ENCODE results near the gene TOMM40.
"Not testable (repeated sequence)": the region's sequence is repeated elsewhere in the genome, so short reads cannot be mapped to it uniquely, and the experiment has no call there.

The TOMM40 gene

DNA sequence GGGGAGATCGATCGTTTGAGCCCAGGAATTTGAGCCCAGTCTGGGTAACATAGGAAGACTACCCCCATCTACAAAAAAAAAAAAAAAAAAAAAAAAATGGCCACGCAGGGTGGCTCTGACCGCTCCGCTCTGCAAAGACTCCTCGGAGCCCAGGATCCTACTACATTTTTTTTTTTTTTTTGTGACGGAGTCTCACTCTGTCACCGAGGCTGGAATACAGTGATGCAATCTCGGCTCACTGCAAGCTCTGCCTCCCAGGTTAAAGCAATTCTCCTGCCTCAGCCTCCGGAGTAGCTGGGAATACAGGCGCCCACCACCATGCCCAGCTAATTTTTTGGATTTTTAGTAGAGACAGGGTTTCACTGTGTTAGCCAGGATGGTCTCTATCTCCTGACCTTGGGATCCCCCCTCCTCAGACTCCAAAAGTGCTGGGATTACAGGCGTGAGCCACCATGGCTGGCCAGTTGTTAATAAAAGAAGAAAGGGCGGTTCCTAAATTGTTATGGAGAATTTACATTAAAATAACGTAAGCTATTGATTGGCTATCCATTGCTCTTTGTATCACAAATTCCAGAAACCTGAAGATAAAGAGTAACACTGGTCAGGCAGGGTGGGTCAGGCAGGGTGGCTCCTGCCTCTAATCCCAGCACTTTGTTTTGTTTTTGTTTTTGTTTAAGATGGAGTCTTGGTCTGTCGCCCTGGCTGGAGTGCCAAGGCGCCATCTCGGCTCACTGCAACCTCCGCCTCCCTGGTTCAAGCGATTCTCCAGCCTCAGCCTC, 8.2 kb upstream of the TOMM40 start:
- H3K36me3 ChIP-seq (replicated peaks in 1 of 2; ENCODE audit: control insufficient read depth in 2 of 2, insufficient read depth in 2 of 2, low read length in 2 of 2), result peaks cover 50 to 69% of the 10 kb centered on the region in 2 donors
- not testable (repeated sequence) for H3K9ac ChIP-seq (ENCODE audit: low read depth, low read length, poor library complexity); H4K91ac ChIP-seq (ENCODE audit: low read depth, low read length, poor library complexity); H2BK15ac ChIP-seq (ENCODE audit: low read length); H2BK120ac ChIP-seq (ENCODE audit: low read depth, low read length); H4K8ac ChIP-seq (ENCODE audit: low read depth, low read length); H3K23ac ChIP-seq (ENCODE audit: low read depth, low read length, poor library complexity); H3K4me2 ChIP-seq (ENCODE audit: insufficient read depth, low read length, poor library complexity, severe bottlenecking); H3K4ac ChIP-seq (ENCODE audit: low read length); H2BK12ac ChIP-seq (ENCODE audit: low read length); H3K4me3 ChIP-seq (ENCODE audit: low read length in 2 of 2); H2AK5ac ChIP-seq (ENCODE audit: low read depth, low read length); H2BK5ac ChIP-seq (ENCODE audit: low read length); H3K14ac ChIP-seq (ENCODE audit: low read length); H3K4me1 ChIP-seq (ENCODE audit: control insufficient read depth in 2 of 2, insufficient read depth in 1 of 2, low read depth in 1 of 2, low read length in 2 of 2); H3K27me3 ChIP-seq (ENCODE audit: control insufficient read depth in 3 of 3, insufficient read depth in 3 of 3, low read depth in 1 of 3, low read length in 3 of 3); H3K79me1 ChIP-seq (ENCODE audit: low read depth, low read length); H3K18ac ChIP-seq (ENCODE audit: low read length); H2AFZ ChIP-seq (ENCODE audit: low read length); H3K27ac ChIP-seq (replicated peaks; ENCODE audit: low read length); DNase-seq (ENCODE audit: low spot score); H3K9me3 ChIP-seq (replicated peaks in 1 of 2; ENCODE audit: control insufficient read depth in 2 of 2, insufficient read depth in 1 of 2, low read depth in 1 of 2, low read length in 2 of 2)
- WGBS, 2 donors (ENCODE audit: extremely low coverage in 2 of 2, insufficient read length in 2 of 2, insufficient replicate concordance in 1 of 2), result no CpG with 5 or more reads among the region's 19 CpGs

DNA sequence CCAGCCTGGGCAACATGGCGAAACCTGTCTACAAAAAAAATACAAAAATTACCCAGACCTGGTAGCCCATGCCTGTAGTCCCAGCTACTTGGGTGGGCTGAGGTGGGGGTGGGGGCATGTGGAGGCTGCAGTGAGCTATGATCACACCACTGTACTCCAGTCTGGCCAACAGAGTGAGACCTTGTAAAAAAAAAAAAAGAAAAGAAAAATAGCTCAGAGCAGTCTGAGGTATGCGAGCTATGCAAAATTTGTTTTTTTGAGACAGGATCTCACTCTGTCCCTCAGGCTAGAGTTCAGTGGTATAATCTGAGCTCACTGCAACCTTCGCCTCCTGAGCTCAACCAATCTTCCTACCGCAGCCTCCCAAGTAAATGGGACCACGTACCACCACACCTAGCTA, 7.1 kb upstream of the TOMM40 start:
- no peak overlapping the region for H2BK5ac ChIP-seq (ENCODE audit: low read length)
- no peak overlapping the region for H4K91ac ChIP-seq (ENCODE audit: low read depth, low read length, poor library complexity)
- no peaks in the 10 kb centered on the region for H3K9me3 ChIP-seq (replicated peaks in 1 of 2; ENCODE audit: control insufficient read depth in 2 of 2, insufficient read depth in 1 of 2, low read depth in 1 of 2, low read length in 2 of 2)
- H3K9ac ChIP-seq (ENCODE audit: low read depth, low read length, poor library complexity), result no peak overlapping the region
- peaks cover 5% of the 10 kb centered on the region for H3K79me1 ChIP-seq (ENCODE audit: low read depth, low read length)
- H3K4me2 ChIP-seq (ENCODE audit: insufficient read depth, low read length, poor library complexity, severe bottlenecking), result no peak overlapping the region
- no peaks in the 10 kb centered on the region for H3K27me3 ChIP-seq (ENCODE audit: control insufficient read depth in 3 of 3, insufficient read depth in 3 of 3, low read depth in 1 of 3, low read length in 3 of 3)
- H3K23ac ChIP-seq (ENCODE audit: low read depth, low read length, poor library complexity), result no peak overlapping the region
- H2AFZ ChIP-seq (ENCODE audit: low read length), result no peak overlapping the region
- H3K4ac ChIP-seq (ENCODE audit: low read length), result no peak overlapping the region
- H3K14ac ChIP-seq (ENCODE audit: low read length), result no peak overlapping the region
- no peak overlapping the region for H3K4me3 ChIP-seq (ENCODE audit: low read length in 2 of 2)
- H4K8ac ChIP-seq (ENCODE audit: low read depth, low read length), result no peak overlapping the region
- H3K18ac ChIP-seq (ENCODE audit: low read length), result no peak overlapping the region
- no peak overlapping the region for H2BK120ac ChIP-seq (ENCODE audit: low read depth, low read length)
- peaks cover 48 to 68% of the 10 kb centered on the region in 2 donors for H3K36me3 ChIP-seq (replicated peaks in 1 of 2; ENCODE audit: control insufficient read depth in 2 of 2, insufficient read depth in 2 of 2, low read length in 2 of 2)
- no peak overlapping the region for H3K27ac ChIP-seq (replicated peaks; ENCODE audit: low read length)
- H2BK15ac ChIP-seq (ENCODE audit: low read length), result no peak overlapping the region
- H2AK5ac ChIP-seq (ENCODE audit: low read depth, low read length), result no peak overlapping the region
- H2BK12ac ChIP-seq (ENCODE audit: low read length), result no peak overlapping the region
- no peaks in the 10 kb centered on the region for H3K4me1 ChIP-seq (ENCODE audit: control insufficient read depth in 2 of 2, insufficient read depth in 1 of 2, low read depth in 1 of 2, low read length in 2 of 2)
- no CpG with 5 or more reads among the region's 5 CpGs for WGBS, 2 donors (ENCODE audit: extremely low coverage in 2 of 2, insufficient read length in 2 of 2, insufficient replicate concordance in 1 of 2)
- DNase-seq (ENCODE audit: low spot score), result no peak

DNA sequence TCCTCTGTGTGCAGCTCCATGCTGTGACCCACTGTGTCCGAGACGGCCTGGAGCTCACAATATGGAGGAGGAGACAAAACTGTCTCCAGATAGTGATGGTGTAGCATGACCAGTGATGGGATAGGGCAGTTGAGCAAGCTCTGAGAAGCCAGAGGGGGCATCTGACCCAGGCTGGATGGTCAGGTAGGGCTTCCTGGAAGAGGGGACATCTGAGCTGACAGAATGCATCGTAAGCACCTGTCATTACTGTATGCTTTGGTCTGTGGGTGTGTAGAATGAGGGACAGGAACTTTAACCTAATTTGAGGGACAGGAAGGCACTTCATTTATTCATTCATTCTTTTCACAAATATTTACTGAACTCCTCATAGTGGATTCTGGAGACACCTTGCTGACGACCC, 6.5 kb upstream of the TOMM40 start:
- Histone ChIP-seq H2BK120ac (ENCODE audit: low read depth, low read length) (no peak overlapping the region), H2AK5ac (ENCODE audit: low read depth, low read length) (no peak overlapping the region), H3K4me2 (ENCODE audit: insufficient read depth, low read length, poor library complexity, severe bottlenecking) (no peak overlapping the region), H2BK15ac (ENCODE audit: low read length) (no peak overlapping the region), H2BK12ac (ENCODE audit: low read length) (no peak overlapping the region), H3K79me1 (ENCODE audit: low read depth, low read length) (peaks cover 3% of the 10 kb centered on the region), H4K91ac (ENCODE audit: low read depth, low read length, poor library complexity) (no peak overlapping the region), H3K14ac (ENCODE audit: low read length) (no peak overlapping the region), H3K4ac (ENCODE audit: low read length) (no peak overlapping the region), H3K4me3 (ENCODE audit: low read length in 2 of 2) (no peak overlapping the region), H3K27me3 (ENCODE audit: control insufficient read depth in 3 of 3, insufficient read depth in 3 of 3, low read depth in 1 of 3, low read length in 3 of 3) (no peaks in the 10 kb centered on the region), H2BK5ac (ENCODE audit: low read length) (no peak overlapping the region), H3K27ac (replicated peaks; ENCODE audit: low read length) (no peak overlapping the region), H3K9me3 (replicated peaks in 1 of 2; ENCODE audit: control insufficient read depth in 2 of 2, insufficient read depth in 1 of 2, low read depth in 1 of 2, low read length in 2 of 2) (no peaks in the 10 kb centered on the region), H3K4me1 (ENCODE audit: control insufficient read depth in 2 of 2, insufficient read depth in 1 of 2, low read depth in 1 of 2, low read length in 2 of 2) (peaks cover 0 to under 1% of the 10 kb centered on the region in 2 donors), H3K36me3 (replicated peaks in 1 of 2; ENCODE audit: control insufficient read depth in 2 of 2, insufficient read depth in 2 of 2, low read length in 2 of 2) (peaks cover 45 to 64% of the 10 kb centered on the region in 2 donors), H2AFZ (ENCODE audit: low read length) (no peak overlapping the region), H3K9ac (ENCODE audit: low read depth, low read length, poor library complexity) (no peak overlapping the region), H3K18ac (ENCODE audit: low read length) (no peak overlapping the region), H4K8ac (ENCODE audit: low read depth, low read length) (no peak overlapping the region), H3K23ac (ENCODE audit: low read depth, low read length, poor library complexity) (no peak overlapping the region)
- no CpG with 5 or more reads among the region's 4 CpGs for WGBS, 2 donors (ENCODE audit: extremely low coverage in 2 of 2, insufficient read length in 2 of 2, insufficient replicate concordance in 1 of 2)
- DNase-seq (ENCODE audit: low spot score), result no peak

DNA sequence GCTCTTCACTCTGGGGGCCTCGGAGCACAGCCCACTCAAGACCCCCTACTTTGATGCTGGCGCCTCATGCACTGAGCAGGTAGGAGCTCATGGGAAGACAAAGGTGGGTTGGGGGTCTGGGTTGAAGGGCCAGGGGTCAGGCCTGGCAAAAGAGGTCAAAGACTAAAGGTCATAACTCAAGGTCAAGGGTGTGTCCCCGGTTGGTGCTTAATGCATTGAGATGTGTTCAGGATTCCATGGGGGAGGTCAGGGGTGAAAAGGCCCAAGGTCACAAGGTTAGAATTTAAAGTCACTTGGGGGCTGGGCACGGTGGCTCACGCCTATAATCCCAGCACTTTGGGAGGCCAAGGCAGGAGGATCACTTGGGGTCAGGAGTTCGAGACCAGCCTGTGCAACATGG, 4.9 kb upstream of the TOMM40 start:
- Histone ChIP-seq H2BK15ac (ENCODE audit: low read length) (no peak overlapping the region), H3K4ac (ENCODE audit: low read length) (no peak overlapping the region), H4K91ac (ENCODE audit: low read depth, low read length, poor library complexity) (no peak overlapping the region), H2AK5ac (ENCODE audit: low read depth, low read length) (no peak overlapping the region), H3K9me3 (replicated peaks in 1 of 2; ENCODE audit: control insufficient read depth in 2 of 2, insufficient read depth in 1 of 2, low read depth in 1 of 2, low read length in 2 of 2) (no peaks in the 10 kb centered on the region), H3K4me1 (ENCODE audit: control insufficient read depth in 2 of 2, insufficient read depth in 1 of 2, low read depth in 1 of 2, low read length in 2 of 2) (peaks cover 2 to 3% of the 10 kb centered on the region in 2 donors), H3K27me3 (ENCODE audit: control insufficient read depth in 3 of 3, insufficient read depth in 3 of 3, low read depth in 1 of 3, low read length in 3 of 3) (no peaks in the 10 kb centered on the region), H4K8ac (ENCODE audit: low read depth, low read length) (no peak overlapping the region), H2BK12ac (ENCODE audit: low read length) (no peak overlapping the region), H2BK5ac (ENCODE audit: low read length) (no peak overlapping the region), H3K79me1 (ENCODE audit: low read depth, low read length) (peaks cover 2% of the 10 kb centered on the region), H3K4me2 (ENCODE audit: insufficient read depth, low read length, poor library complexity, severe bottlenecking) (no peak overlapping the region), H3K9ac (ENCODE audit: low read depth, low read length, poor library complexity) (no peak overlapping the region), H3K18ac (ENCODE audit: low read length) (no peak overlapping the region), H3K23ac (ENCODE audit: low read depth, low read length, poor library complexity) (no peak overlapping the region), H2AFZ (ENCODE audit: low read length) (no peak overlapping the region), H2BK120ac (ENCODE audit: low read depth, low read length) (no peak overlapping the region), H3K14ac (ENCODE audit: low read length) (no peak overlapping the region), H3K27ac (replicated peaks; ENCODE audit: low read length) (no peak overlapping the region), H3K36me3 (replicated peaks in 1 of 2; ENCODE audit: control insufficient read depth in 2 of 2, insufficient read depth in 2 of 2, low read length in 2 of 2) (peaks cover 37 to 60% of the 10 kb centered on the region in 2 donors), H3K4me3 (ENCODE audit: low read length in 2 of 2) (no peak overlapping the region)
- WGBS, 2 donors (ENCODE audit: extremely low coverage in 2 of 2, insufficient read length in 2 of 2, insufficient replicate concordance in 1 of 2), result no CpG with 5 or more reads among the region's 6 CpGs
- DNase-seq (ENCODE audit: low spot score), result no peak

Measured in neuronal stem cell (in vitro differentiated cells).